SU-DHL-6 (cell line): ENCODE data around the gene HLA-DQB1.

Source experiments
- CTCF ChIP-seq: fragments of 200-600 bp; sonication (generic); IDR thresholded peaks from one replicate; pipeline ENCODE4 v1.5.1; 2017; ENCODE audit warnings: antibody characterized with exemption, mild to moderate bottlenecking, low read length, moderate library complexity; ENCODE audit not compliant: insufficient read depth, poor library complexity, severe bottlenecking
- EZH2phosphoT487 ChIP-seq: fragments of 200-600 bp; sonication (generic), shearing (Covaris generic); conservative IDR thresholded peaks from 2 replicates; pipeline ENCODE4 v1.6.1; 2018; ENCODE audit warnings: mild to moderate bottlenecking, antibody characterized with exemption, low read length, moderate library complexity, mixed read lengths

- TF ChIP-seq CTCF (no peak), EZH2phosphoT487 (no peak)
Observed at GRCh38 chr6:32615885-32616532, 50.4 kb downstream of the HLA-DQB1 start.
